GM18526 (cell line): ENCODE data around the gene VPREB3.

ENCODE experiments used
- POLR2A ChIP-seq: IDR thresholded peaks from 3 replicates; pipeline ENCODE4 v1.6.1; 2011; ENCODE audit not compliant: insufficient read length; ENCODE audit errors: extremely low read depth

The VPREB3 gene

GRCh38 chr22:23754220-23754919 is at the start of gene VPREB3:
Gene VPREB3 (minus strand): TSS chr22:23754425. CDS start chr22:23754363, 62 bp downstream.
- TF ChIP-seq POLR2A, result no peak

- no peak for TF ChIP-seq POLR2A
These were observed 49.0 kb upstream of the VPREB3 start for GRCh38 chr22:23803001-23803819.

- TF ChIP-seq POLR2A, result no peak
These were observed 47.7 kb upstream of the VPREB3 start for GRCh38 chr22:23801886-23802377.

GRCh38 chr22:23801238-23801821 is 47.1 kb upstream of the VPREB3 start:
- TF ChIP-seq POLR2A, result no peak

- TF ChIP-seq POLR2A, result no peak
These were observed 46.3 kb upstream of the VPREB3 start for GRCh38 chr22:23800297-23801237.

- TF ChIP-seq POLR2A, result no peak
These were observed 42.2 kb upstream of the VPREB3 start for GRCh38 chr22:23796461-23796860.

- TF ChIP-seq POLR2A, result no peak
These were observed 39.1 kb upstream of the VPREB3 start for GRCh38 chr22:23793326-23793725.

GRCh38 chr22:23791738-23792645 is 37.8 kb upstream of the VPREB3 start:
- no peak for TF ChIP-seq POLR2A

GRCh38 chr22:23790819-23791737 is 36.9 kb upstream of the VPREB3 start:
- TF ChIP-seq POLR2A, result no peak

- TF ChIP-seq POLR2A, result no peak
These were observed 35.4 kb upstream of the VPREB3 start for GRCh38 chr22:23789638-23790037.

GRCh38 chr22:23789121-23789520 is 34.9 kb upstream of the VPREB3 start:
- no peak for TF ChIP-seq POLR2A

GRCh38 chr22:23787910-23788309 is 33.7 kb upstream of the VPREB3 start:
- TF ChIP-seq POLR2A, result no peak

- TF ChIP-seq POLR2A, result no peak
These were observed 33.3 kb upstream of the VPREB3 start for GRCh38 chr22:23787600-23787896.
